Pancreas (tissue), 10 donors: Measurements from ENCODE around the gene MSMP. TPM values are rescaled to one million over a fixed set of nuclear protein-coding genes. Genes with fewer than 3 reads are reported as not detected.

Experiments used
- ATAC-seq, 4 donors: fragments of 200-7000 bp; cut with Tn5 transposase; one replicate each; pipeline versions ENCODE4 v1.8.0 to v1.9.1; 2020; ENCODE audit warnings: mild to moderate bottlenecking in 4 of 4, moderate library complexity in 4 of 4
- DNase-seq, 6 donors: peaks; one replicate each; pipeline ENCODE4 v3.0.0-alpha.2; 2020
- FAIRE-seq: peaks from 2 replicates; lab custom pipeline; 2012; peaks lifted over from hg19 to GRCh38; lab: Jason Lieb, UNC
- H3K27ac ChIP-seq, 4 donors: fragments of 200-600 bp; sonication (generic); 1 replicate in 3 of 4; 2 replicates in 1 of 4; pipeline versions ENCODE4 v1.5.0 to v1.8.0; 2020
- H3K27me3 ChIP-seq, 4 donors: fragments of 200-600 bp; one replicate each; pipeline ENCODE4 v1.8.0; 2021
- H3K36me3 ChIP-seq, 3 donors: fragments of 200-600 bp; sonication (generic) in 1 of 3; one replicate each; pipeline versions ENCODE4 v1.5.0 to v1.8.0; 2020 to 2021
- H3K4me1 ChIP-seq, 3 donors: fragments of 200-600 bp; one replicate each; pipeline ENCODE4 v1.8.0; 2021
- H3K4me3 ChIP-seq, 4 donors: fragments of 200-600 bp; sonication (generic) in 2 of 4; one replicate each; pipeline versions ENCODE4 v1.5.0 to v1.8.0; 2020 to 2021
- H3K9me3 ChIP-seq, 4 donors: fragments of 200-600 bp; one replicate each; pipeline ENCODE4 v1.8.0; 2021
- CTCF ChIP-seq, 4 donors: fragments of 200-600 bp; sonication (generic) in 3 of 4; IDR thresholded peaks; one replicate each; pipeline versions ENCODE4 v1.5.0 to v1.8.0; 2021; ENCODE audit warnings: antibody characterized with exemption in 4 of 4
- WGBS, 2 donors: extraction: QIAGEN DNeasy Blood & Tissue Kit; methylation state at CpG; one replicate each; pipeline ENCODE4 v1.1.7; 2013; 5-methylcytosine and 5-hydroxymethylcytosine counted together
- intact Hi-C, 3 donors: fragments of 100-400 bp; cut with DNase I; formaldehyde crosslinking; loops; one replicate each; pipeline versions ENCODE4 v1.11.1 to v1.14.2; 2022
- microRNA-seq, 2 donors: library from miRNA; unstranded; fragments of <30 nt; microRNA quantifications; one replicate each; pipeline versions ENCODE4 to v1.1.0, GENCODE V29; 2019 to 2020
- polyA plus RNA-seq, 2 donors: library from polyadenylated mRNA; stranded (reverse); fragments of 200-250 nt; gene quantifications; one replicate each; pipeline ENCODE4 v1.2.3, GENCODE V29; 2013
- total RNA-seq, 6 donors: library from RNA; stranded (reverse); fragmentation: NEBNext Ultra II Directional in 4 of 6; extraction: Animal tissue kit (Norgen Biotek cat#: 25700) in 4 of 6; gene quantifications; one replicate each; pipeline versions ENCODE4 v1.2.1 to v1.2.4, GENCODE V29; 2021 to 2023
- donor health status: healthy with polysubstance abuse.
- donor health status: DM: no; HTN: no; CAD: no; lungs with moderate emphysema.
- donor health status: DM: no; HTN: no; CAD: no.
- donor health status: control.
- donor health status: control.
- donor health status: Bipolar disorder and iron deficiency.
- donor health status: DM: yes; HTN: yes; CAD: no.
- donor health status: DM: no; HTN: no; CAD: no.
- donor health status: DM: no; HTN: no; CAD: no.
- donor health status: DM: yes; HTN: yes; CAD: no.

Gene MSMP
- total and polyA plus RNA-seq, 8 donors = 0.49 to 2.3 (median 0.67) TPM; not detected in 5

- H3K27ac ChIP-seq = no peak overlapping the region
- no peak for TF ChIP-seq CTCF (IDR thresholded peaks at IDR 0.05)
- FAIRE-seq = no peak
- H3K4me1 ChIP-seq = no peaks in the 10 kb centered on the region
- no peak overlapping the region for H3K4me3 ChIP-seq
- H3K9me3 ChIP-seq = no peaks in the 10 kb centered on the region
- ATAC-seq = no peak
- H3K27me3 ChIP-seq = no peaks in the 10 kb centered on the region
- intact Hi-C loops = loop anchor here in 1 of 3 donors (10.0 kb wide), 1 partner anchor 61 kb away; no protein-coding TSS in a partner anchor
- peaks cover 10 to 91% (median 64%) of the 10 kb centered on the region in 3 donors for H3K36me3 ChIP-seq
- DNase-seq = no peak
- 76% methylated on average over 8 of the region's 8 CpGs for WGBS, 2 donors
These were observed 48.7 kb downstream of the MSMP start for GRCh38 chr9:35705372-35705771.

DNA sequence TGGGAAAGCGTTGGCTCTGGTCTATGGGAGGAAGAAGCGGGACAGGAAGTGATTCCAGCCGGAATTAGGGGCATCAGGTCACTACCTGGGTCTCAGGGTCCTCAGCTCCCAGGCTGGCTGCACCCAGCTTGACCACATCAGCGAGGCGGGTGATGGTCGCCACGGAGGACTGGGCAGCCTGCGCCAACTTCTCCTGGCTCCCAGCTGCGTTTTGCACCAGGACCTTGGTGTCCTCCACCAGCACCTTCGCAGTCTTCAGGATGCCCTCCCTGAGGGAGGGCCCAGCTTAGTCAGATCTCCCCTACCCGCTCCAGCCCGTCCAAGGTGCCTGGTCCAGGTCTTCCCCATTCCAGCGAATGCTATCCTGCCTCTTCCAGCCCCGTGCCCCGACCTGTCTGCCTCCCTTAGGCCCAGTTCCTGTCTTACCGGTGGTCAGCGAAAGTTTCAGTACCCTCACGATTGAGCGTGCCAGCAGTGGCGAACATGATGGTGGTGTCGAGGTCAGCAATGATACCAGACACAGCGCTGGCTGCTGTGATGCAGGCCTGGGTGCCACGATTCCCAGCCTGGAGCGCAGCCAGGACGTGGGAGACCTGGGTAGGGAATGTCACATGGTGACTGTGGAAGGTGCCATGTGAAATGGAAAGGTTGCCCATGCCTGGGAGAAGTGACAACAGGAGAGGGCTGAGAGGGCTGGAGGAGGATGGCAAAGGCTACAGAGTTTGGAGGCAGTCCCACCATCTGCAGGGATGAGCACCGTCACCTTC is 50.0 kb downstream of the MSMP start:
- TF ChIP-seq CTCF (IDR thresholded peaks at IDR 0.05) = no peak
- Histone ChIP-seq H3K9me3 (no peaks in the 10 kb centered on the region), H3K27ac (no peak overlapping the region), H3K4me1 (no peaks in the 10 kb centered on the region), H3K4me3 (no peak overlapping the region), H3K27me3 (no peaks in the 10 kb centered on the region), H3K36me3 (peaks cover 10 to 100% (median 76%) of the 10 kb centered on the region in 3 donors)
- ATAC-seq = no peak
- intact Hi-C loops = loop anchor here in 1 of 3 donors (10.0 kb wide), 1 partner anchor 59 kb away; no protein-coding TSS in a partner anchor
- FAIRE-seq = no peak
- no peak for DNase-seq
- 95 to 96% methylated on average over 26 of the region's 26 CpGs for WGBS, 2 donors

Small RNA genes within 50 kb of the gene (microRNA-seq; reads per million reads assigned to microRNA genes)
- gene MIR6852 (0.29 to 0.39 reads per million in 2 donors), gene MIR6853 (0 to 0.29 reads per million in 2 donors)

Other genes with a start within 250 kb of the MSMP start
- gene TESK1, start 149.0 kb downstream of the MSMP start, total RNA-seq = 10 to 100 TPM; 12.1 to 23.0 (median 14.2) TPM
- 10 to 100 TPM; 38.7 to 56.6 TPM for gene TESK1, start 149.0 kb downstream of the MSMP start, polyA plus RNA-seq
- 1 to 10 TPM in 5 of 6 donors, under 1 TPM in 1; 0.88 to 3.4 (median 2.9) TPM for gene CD72, start 135.9 kb downstream of the MSMP start, total RNA-seq
- gene CD72, start 135.9 kb downstream of the MSMP start, polyA plus RNA-seq = 1 to 10 TPM; 3.5 to 7.7 TPM
- gene SIT1, start 103.3 kb downstream of the MSMP start, total RNA-seq = under 1 TPM in 4 of 6 donors, not detected in 2; 0.25 to 0.59 (median 0.46) TPM
- under 1 TPM; 0.27 to 0.45 TPM for gene SIT1, start 103.3 kb downstream of the MSMP start, polyA plus RNA-seq
- gene RMRP, start 96.3 kb downstream of the MSMP start, total RNA-seq = over 10,000 TPM in 4 of 6 donors, 1,000 to 10,000 TPM in 2; 3,151 to 15,171 (median 11,469) TPM
- gene RMRP, start 96.3 kb downstream of the MSMP start, polyA plus RNA-seq = 100 to 1,000 TPM in 1 of 2 donors, 10 to 100 TPM in 1; 80.5 to 300 TPM
- gene CCDC107, start 96.0 kb downstream of the MSMP start, total RNA-seq = 10 to 100 TPM; 13.8 to 32.6 (median 19.0) TPM
- gene CCDC107, start 96.0 kb downstream of the MSMP start, polyA plus RNA-seq = 10 to 100 TPM; 55.4 to 84.7 TPM
- 1 to 10 TPM in 3 of 6 donors, under 1 TPM in 3; 0.20 to 1.2 (median 0.98) TPM for gene ARHGEF39, start 89.1 kb downstream of the MSMP start, total RNA-seq
- gene ARHGEF39, start 89.1 kb downstream of the MSMP start, polyA plus RNA-seq = 1 to 10 TPM; 1.4 to 2.0 TPM
- gene CA9, start 80.3 kb downstream of the MSMP start, total RNA-seq = 10 to 100 TPM in 2 of 6 donors, 1 to 10 TPM in 4; 1.2 to 75.6 (median 5.7) TPM
- 10 to 100 TPM in 1 of 2 donors, 1 to 10 TPM in 1; 9.2 to 17.9 TPM for gene CA9, start 80.3 kb downstream of the MSMP start, polyA plus RNA-seq
- 10 to 100 TPM; 11.3 to 52.8 (median 22.6) TPM for gene TPM2, start 64.4 kb downstream of the MSMP start, total RNA-seq
- gene TPM2, start 64.4 kb downstream of the MSMP start, polyA plus RNA-seq = 100 to 1,000 TPM; 204 to 227 TPM
- 100 to 1,000 TPM in 2 of 6 donors, 10 to 100 TPM in 4; 72.0 to 141 (median 86.6) TPM for gene TLN1, start 22.1 kb downstream of the MSMP start, total RNA-seq
- 10 to 100 TPM; 64.5 to 72.7 TPM for gene TLN1, start 22.1 kb downstream of the MSMP start, polyA plus RNA-seq
- 10 to 100 TPM; 15.7 to 24.3 (median 18.8) TPM for gene CREB3, start 21.6 kb downstream of the MSMP start, total RNA-seq
- 10 to 100 TPM; 23.9 to 29.6 TPM for gene CREB3, start 21.6 kb downstream of the MSMP start, polyA plus RNA-seq
- 10 to 100 TPM; 22.0 to 40.6 (median 32.2) TPM for gene GBA2, start 5.0 kb downstream of the MSMP start, total RNA-seq
- 10 to 100 TPM; 69.5 to 91.3 TPM for gene GBA2, start 5.0 kb downstream of the MSMP start, polyA plus RNA-seq
- 10 to 100 TPM; 12.7 to 18.3 (median 15.0) TPM for gene RGP1, start 5.0 kb downstream of the MSMP start, total RNA-seq
- gene RGP1, start 5.0 kb downstream of the MSMP start, polyA plus RNA-seq = 1 to 10 TPM; 6.8 to 9.3 TPM
- 1 to 10 TPM; 2.2 to 7.9 (median 2.7) TPM for gene NPR2, start 37.3 kb upstream of the MSMP start, total RNA-seq
- 10 to 100 TPM in 1 of 2 donors, 1 to 10 TPM in 1; 8.3 to 14.6 TPM for gene NPR2, start 37.3 kb upstream of the MSMP start, polyA plus RNA-seq
- 1 to 10 TPM in 2 of 6 donors, under 1 TPM in 4; 0.52 to 1.8 (median 0.83) TPM for gene SPAG8, start 58.0 kb upstream of the MSMP start, total RNA-seq
- 1 to 10 TPM; 1.6 to 3.1 TPM for gene SPAG8, start 58.0 kb upstream of the MSMP start, polyA plus RNA-seq
- gene HINT2, start 60.8 kb upstream of the MSMP start, total RNA-seq = 10 to 100 TPM; 20.6 to 43.7 (median 29.7) TPM
- gene HINT2, start 60.8 kb upstream of the MSMP start, polyA plus RNA-seq = 10 to 100 TPM; 51.7 to 64.2 TPM
- not detected for gene FAM221B, start 74.5 kb upstream of the MSMP start, total RNA-seq
- under 1 TPM in 1 of 2 donors, not detected in 1; 0.11 TPM for gene FAM221B, start 74.5 kb upstream of the MSMP start, polyA plus RNA-seq
- gene TMEM8B, start 75.0 kb upstream of the MSMP start, total RNA-seq = 10 to 100 TPM in 1 of 6 donors, 1 to 10 TPM in 5; 4.9 to 10.3 (median 7.0) TPM
- 10 to 100 TPM; 11.1 to 17.2 TPM for gene TMEM8B, start 75.0 kb upstream of the MSMP start, polyA plus RNA-seq
- not detected for gene OR13J1, start 116.1 kb upstream of the MSMP start, total RNA-seq
- not detected for gene OR13J1, start 116.1 kb upstream of the MSMP start, polyA plus RNA-seq
- 1 to 10 TPM in 3 of 6 donors, under 1 TPM in 3; 0.43 to 1.5 (median 0.83) TPM for gene HRCT1, start 151.9 kb upstream of the MSMP start, total RNA-seq
- gene HRCT1, start 151.9 kb upstream of the MSMP start, polyA plus RNA-seq = 1 to 10 TPM in 1 of 2 donors, under 1 TPM in 1; 0.33 to 1.5 TPM
- under 1 TPM in 5 of 6 donors, not detected in 1; 0.12 to 0.74 (median 0.44) TPM for gene SPAAR, start 155.2 kb upstream of the MSMP start, total RNA-seq
- 1 to 10 TPM in 1 of 2 donors, under 1 TPM in 1; 0.31 to 1.6 TPM for gene SPAAR, start 155.2 kb upstream of the MSMP start, polyA plus RNA-seq
- gene OR2S2, start 203.9 kb upstream of the MSMP start, total RNA-seq = not detected
- gene OR2S2, start 203.9 kb upstream of the MSMP start, polyA plus RNA-seq = not detected